H1 (cell line): ENCODE measurements around the gene FGFBP1. TPM values are rescaled to one million over a fixed set of nuclear protein-coding genes. Genes with fewer than 3 reads are reported as not detected.

Experiments used
- CTCF ChIA-PET: fragments of 300-600 bp; sonication (Branson Sonifier 250); formaldehyde crosslinking; loops from one replicate; lab custom pipeline; 2021; ENCODE audit not compliant: partially characterized antibody; lab: Charles Lee
- POLR2A ChIA-PET: fragments of 300-600 bp; sonication (Branson Sonifier 250); formaldehyde crosslinking; loops from one replicate; lab custom pipeline; 2021; ENCODE audit warnings: inconsistent platforms; ENCODE audit not compliant: partially characterized antibody; lab: Charles Lee
- DNase-seq, 2 experiments: peaks; one replicate each; pipeline versions ENCODE4 v3.0.0 to v3.0.0-alpha.2; 2010 to 2022; ENCODE audit warnings: low spot score in 2 of 2, low read depth in 1 of 2, mixed read lengths in 1 of 2
- FAIRE-seq: peaks from 2 replicates; lab custom pipeline; 2011; peaks lifted over from hg19 to GRCh38; lab: Jason Lieb, UNC
- H2AFZ ChIP-seq: 2 replicates; pipeline ENCODE4 v1.8.1; 2012; ENCODE audit warnings: low read length, inconsistent platforms
- H2AK5ac ChIP-seq: 2 replicates; pipeline ENCODE4 v1.6.1; 2013; ENCODE audit warnings: low read depth, low read length
- H2BK120ac ChIP-seq: replicated peaks from 2 replicates; pipeline ENCODE3; 2013; ENCODE audit warnings: low read depth, low read length, inconsistent platforms
- H2BK12ac ChIP-seq: 2 replicates; pipeline ENCODE4 v1.6.1; 2013; ENCODE audit warnings: low read depth, low read length
- H2BK15ac ChIP-seq: 2 replicates; pipeline ENCODE4 v1.6.1; 2013; ENCODE audit warnings: low read length
- H2BK20ac ChIP-seq: 2 replicates; pipeline ENCODE4 v1.6.1; 2013; ENCODE audit warnings: low read length
- H2BK5ac ChIP-seq: 2 replicates; pipeline ENCODE4 v1.6.1; 2013; ENCODE audit warnings: low read depth, low read length
- H3K14ac ChIP-seq: 2 replicates; pipeline ENCODE4 v1.6.1; 2013; ENCODE audit warnings: inconsistent platforms; ENCODE audit not compliant: insufficient read length
- H3K18ac ChIP-seq: 2 replicates; pipeline ENCODE4 v1.6.1; 2013; ENCODE audit warnings: low read length; ENCODE audit errors: extremely low read depth
- H3K23ac ChIP-seq: 2 replicates; pipeline ENCODE4 v1.6.1; 2013; ENCODE audit warnings: inconsistent platforms; ENCODE audit not compliant: insufficient read length
- H3K23me2 ChIP-seq: 2 replicates; pipeline ENCODE4 v1.6.1; 2013; ENCODE audit warnings: low read depth, low read length
- H3K27ac ChIP-seq: 2 replicates; pipeline ENCODE4 v1.6.1; 2011; ENCODE audit warnings: low read depth, low read length, inconsistent platforms
- H3K27me3 ChIP-seq, 4 experiments: replicated peaks in 1 of 4; 1 replicate in 1 of 4; 2 replicates in 3 of 4; pipeline versions ENCODE4 v1.6.1 to v1.8.1; 2011 to 2013; ENCODE audit warnings: low read length in 3 of 4, mild to moderate bottlenecking in 3 of 4, inconsistent platforms in 2 of 4, mixed read lengths in 2 of 4, moderate library complexity in 1 of 4; ENCODE audit not compliant: control insufficient read depth in 3 of 4, insufficient read depth in 3 of 4; ENCODE audit errors: extremely low read depth in 1 of 4
- H3K36me3 ChIP-seq, 4 experiments: 2 replicates each; pipeline versions ENCODE4 v1.6.1 to v1.8.1; 2011 to 2013; ENCODE audit warnings: mild to moderate bottlenecking in 4 of 4, low read length in 3 of 4, moderate library complexity in 2 of 4, control low read depth in 1 of 4, inconsistent platforms in 1 of 4; ENCODE audit not compliant: insufficient read depth in 4 of 4, control insufficient read depth in 2 of 4
- H3K4ac ChIP-seq: replicated peaks from 2 replicates; pipeline ENCODE3; 2013; ENCODE audit warnings: low read length, low read depth, mixed read lengths, inconsistent platforms; ENCODE audit not compliant: insufficient read length
- H3K4me1 ChIP-seq, 4 experiments: replicated peaks in 1 of 4; 1 replicate in 1 of 4; 2 replicates in 3 of 4; pipeline versions ENCODE4 v1.6.1 to v1.8.1; 2011 to 2013; ENCODE audit warnings: low read length in 3 of 4, inconsistent platforms in 2 of 4, mixed read lengths in 1 of 4; ENCODE audit not compliant: insufficient read depth in 4 of 4, control insufficient read depth in 3 of 4
- H3K4me2 ChIP-seq, 2 experiments: 2 replicates each; pipeline versions ENCODE4 v1.6.1 to v1.8.1; 2011 to 2013; ENCODE audit warnings: low read depth in 2 of 2, low read length in 2 of 2, control low read depth in 1 of 2, inconsistent platforms in 1 of 2, mild to moderate bottlenecking in 1 of 2; ENCODE audit not compliant: insufficient read depth in 1 of 2
- H3K4me3 ChIP-seq, 4 experiments: fragments of 200-600, 300-600 bp in 1 of 4; sonication (generic), shearing (Covaris generic), sonication (Bioruptor Twin) in 1 of 4; 2 replicates each; pipeline versions ENCODE4 v1.5.1 to v1.8.1; 2011 to 2016; ENCODE audit warnings: low read length in 4 of 4, low read depth in 3 of 4, control low read depth in 2 of 4, inconsistent platforms in 2 of 4, mild to moderate bottlenecking in 2 of 4, mixed read lengths in 1 of 4, moderate library complexity in 1 of 4; ENCODE audit not compliant: insufficient read depth in 2 of 4; ENCODE audit errors: extremely low read depth in 1 of 4
- H3K56ac ChIP-seq: replicated peaks from 2 replicates; pipeline ENCODE3; 2013; ENCODE audit warnings: low read depth, mild to moderate bottlenecking, mixed read lengths, low read length, inconsistent platforms; ENCODE audit not compliant: insufficient read length
- H3K79me1 ChIP-seq: 2 replicates; pipeline ENCODE4 v1.6.1; 2013; ENCODE audit warnings: low read depth, low read length, control low read depth
- H3K79me2 ChIP-seq, 2 experiments: 2 replicates each; pipeline versions ENCODE4 v1.6.1 to v1.8.1; 2012 to 2013; ENCODE audit warnings: low read length in 2 of 2, mild to moderate bottlenecking in 2 of 2, inconsistent platforms in 1 of 2; ENCODE audit not compliant: insufficient read depth in 2 of 2, control insufficient read depth in 1 of 2
- H3K9ac ChIP-seq, 4 experiments: replicated peaks in 1 of 4; 1 replicate in 1 of 4; 2 replicates in 3 of 4; pipeline versions ENCODE4 v1.6.1 to v1.8.1; 2011 to 2013; ENCODE audit warnings: low read depth in 3 of 4, low read length in 3 of 4, control low read depth in 2 of 4, mild to moderate bottlenecking in 2 of 4, moderate library complexity in 2 of 4, inconsistent platforms in 1 of 4; ENCODE audit errors: extremely low read depth in 1 of 4
- H3K9me3 ChIP-seq, 2 experiments: 2 replicates each; pipeline versions ENCODE4 v1.6.1 to v1.8.1; 2012 to 2013; ENCODE audit warnings: mild to moderate bottlenecking in 2 of 2, moderate library complexity in 2 of 2, control low read depth in 1 of 2, inconsistent platforms in 1 of 2, low read depth in 1 of 2, low read length in 1 of 2, mixed read lengths in 1 of 2; ENCODE audit not compliant: insufficient read depth in 2 of 2
- H4K20me1 ChIP-seq, 2 experiments: replicated peaks in 1 of 2; 2 replicates each; pipeline versions ENCODE3 to v1.8.1; 2011 to 2013; ENCODE audit warnings: inconsistent platforms in 2 of 2, low read length in 2 of 2, mild to moderate bottlenecking in 1 of 2; ENCODE audit not compliant: insufficient read depth in 2 of 2, control insufficient read depth in 1 of 2
- H4K5ac ChIP-seq: 2 replicates; pipeline ENCODE4 v1.6.1; 2013; ENCODE audit warnings: low read length, low read depth, mixed read lengths, inconsistent platforms; ENCODE audit not compliant: insufficient read length
- H4K8ac ChIP-seq: 2 replicates; pipeline ENCODE4 v1.8.0; 2013; ENCODE audit warnings: mild to moderate bottlenecking, moderate library complexity, low read length, inconsistent platforms; ENCODE audit not compliant: insufficient read depth; ENCODE audit errors: extremely low read depth
- H4K91ac ChIP-seq: replicated peaks from 2 replicates; pipeline ENCODE3; 2013; ENCODE audit warnings: low read length, mixed read lengths, inconsistent platforms; ENCODE audit not compliant: insufficient read length
- RFX5 ChIP-seq: IDR thresholded peaks from 2 replicates; pipeline ENCODE4 v1.6.1; 2011; ENCODE audit warnings: low read depth, low read length, improper control_type of control experiment, borderline replicate concordance
- WGBS, 2 experiments: shearing (Covaris generic) in 1 of 2; methylation state at CpG; one replicate each; pipeline versions ENCODE4 v1.1.6 to v1.1.7; 2013 to 2015; ENCODE audit warnings: low lambda C conversion rate in 2 of 2, mixed read lengths in 2 of 2, inconsistent platforms in 1 of 2, low coverage in 1 of 2, missing lambda C conversion rate in 1 of 2; ENCODE audit not compliant: insufficient replicate concordance in 2 of 2, insufficient coverage in 1 of 2, insufficient read length in 1 of 2; ENCODE audit errors: extremely low coverage in 1 of 2, missing lambda C conversion rate in 1 of 2; 5-methylcytosine and 5-hydroxymethylcytosine counted together
- polyA plus RNA-seq, 7 experiments: library from polyadenylated mRNA; depleted of rRNA in 3 of 7; stranded (reverse) in 5 of 7; unstranded in 2 of 7; fragments of >200 nt in 5 of 7; fragments of 200-250 nt in 2 of 7; gene quantifications; 1 replicate in 5 of 7; 2 replicates in 1 of 7; 4 replicates in 1 of 7; pipeline versions ENCODE4 v1.2.1 to v1.2.3, GENCODE V29; 2011 to 2013; ENCODE audit warnings: missing spikeins in 2 of 7, mixed read lengths in 2 of 7
- total RNA-seq: library from RNA; stranded (reverse); fragmentation: NEBNext Ultra II Directional; extraction: Animal tissue kit (Norgen Biotek cat#: 25700); gene quantifications from 2 replicates; pipeline ENCODE4 v1.2.1, GENCODE V29; 2021
- TF ChIP-seq, protein P1 (sequence below): IDR thresholded peaks from 2 replicates; pipeline ENCODE4 v1.6.1; 2012; ENCODE audit warnings: low read length, inconsistent platforms

Gene FGFBP1
- total and polyA plus RNA-seq, 2 of the 8 experiments (the other 6 are each of a cell fraction or from before 2014, with no cell fraction given), result 0.17 to 0.20 TPM

DNA sequence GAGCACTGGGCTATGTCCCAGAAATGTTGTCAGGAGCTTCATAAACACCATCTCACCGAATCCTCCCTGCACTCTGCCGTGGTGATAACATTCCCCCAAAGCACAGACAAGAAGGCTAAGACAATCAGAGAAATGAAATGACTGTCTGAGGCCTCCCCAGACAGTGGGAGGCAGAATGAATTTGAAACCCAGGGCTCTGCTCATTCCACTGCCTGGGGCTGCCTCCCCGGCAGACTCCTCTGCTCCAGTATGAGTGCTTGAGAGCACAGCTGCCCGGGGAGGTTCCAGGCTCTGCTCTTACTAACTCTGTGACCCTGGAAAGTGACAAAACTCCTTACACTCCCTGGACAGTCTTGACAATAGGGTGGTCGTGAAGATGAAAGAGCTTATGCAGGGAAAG lies 9.7 kb downstream of the FGFBP1 start:
- Histone ChIP-seq H3K79me1 (no peaks in the 10 kb centered on the region), H4K8ac (no peak overlapping the region), H3K18ac (no peak overlapping the region), H2BK15ac (no peak overlapping the region), H3K14ac (no peak overlapping the region), H3K27ac (no peak overlapping the region), H3K36me3 (no peaks in the 10 kb centered on the region), H4K20me1 (no peaks in the 10 kb centered on the region), H2BK12ac (no peak overlapping the region), H3K9ac (no peak overlapping the region), H3K9me3 (no peaks in the 10 kb centered on the region), H2AFZ (no peak overlapping the region), H2BK120ac (no peak overlapping the region), H3K4me3 (no peak overlapping the region), H3K4ac (no peak overlapping the region), H3K23ac (no peak overlapping the region), H4K91ac (no peak overlapping the region), H2BK20ac (no peak overlapping the region), H2BK5ac (no peak overlapping the region), H3K56ac (no peak overlapping the region), H2AK5ac (no peak overlapping the region), H4K5ac (no peak overlapping the region), H3K4me1 (no peaks in the 10 kb centered on the region)
- ChIA-PET POLR2A (no interaction called here), CTCF (interaction anchor here (0.6 to 1.9 kb wide), 6 partner anchors 9 to 123 kb away, joined by 3 to 8 read pairs (median 3); no protein-coding TSS in a partner anchor)
- WGBS, 2 experiments, result 89% methylated on average over 5 of the region's 5 CpGs; no CpG with 5 or more reads in 1 of the 2 experiments
- no peak for TF ChIP-seq RFX5
- TF ChIP-seq, protein P1, sequence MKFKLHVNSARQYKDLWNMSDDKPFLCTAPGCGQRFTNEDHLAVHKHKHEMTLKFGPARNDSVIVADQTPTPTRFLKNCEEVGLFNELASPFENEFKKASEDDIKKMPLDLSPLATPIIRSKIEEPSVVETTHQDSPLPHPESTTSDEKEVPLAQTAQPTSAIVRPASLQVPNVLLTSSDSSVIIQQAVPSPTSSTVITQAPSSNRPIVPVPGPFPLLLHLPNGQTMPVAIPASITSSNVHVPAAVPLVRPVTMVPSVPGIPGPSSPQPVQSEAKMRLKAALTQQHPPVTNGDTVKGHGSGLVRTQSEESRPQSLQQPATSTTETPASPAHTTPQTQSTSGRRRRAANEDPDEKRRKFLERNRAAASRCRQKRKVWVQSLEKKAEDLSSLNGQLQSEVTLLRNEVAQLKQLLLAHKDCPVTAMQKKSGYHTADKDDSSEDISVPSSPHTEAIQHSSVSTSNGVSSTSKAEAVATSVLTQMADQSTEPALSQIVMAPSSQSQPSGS, result no peak
- TF ChIP-seq, all 59 proteins: peak for 0
- Histone ChIP-seq H3K4me2 (no peak overlapping the region), H3K27me3 (no peaks in the 10 kb centered on the region), H3K79me2 (no peaks in the 10 kb centered on the region), H3K23me2 (no peaks in the 10 kb centered on the region)
- FAIRE-seq (no peak), DNase-seq (no peak)
